Panc1 (cell line): ENCODE data around the gene FBXO4. TPM values are rescaled to one million over a fixed set of nuclear protein-coding genes. Genes with fewer than 3 reads are reported as not detected.

Experiments
- ATAC-seq: fragments of 200-7000 bp; cut with Tn5 transposase; 2 replicates; pipeline ENCODE4 v1.9.1; 2020; ENCODE audit warnings: mild to moderate bottlenecking, moderate library complexity
- BruUV-seq: library from RNA; stranded (reverse); fragments of 400-500 nt; replicated peaks from 2 replicates; lab custom pipeline; 2021; lab: Mats Ljungman, UMichigan
- CTCF ChIA-PET: fragments of 300-600 bp; sonication (Branson Sonifier 250); formaldehyde crosslinking; loops from one replicate; lab custom pipeline; 2022; ENCODE audit warnings: antibody characterized with exemption; lab: Charles Lee
- POLR2A ChIA-PET: fragments of 300-600 bp; sonication (Branson Sonifier 250); formaldehyde crosslinking; loops from one replicate; lab custom pipeline; 2022; ENCODE audit warnings: antibody characterized with exemption; lab: Charles Lee
- DNase-seq: peaks from one replicate; pipeline ENCODE4 v3.0.0-alpha.2; 2010; ENCODE audit warnings: low read depth, low spot score
- H3K27ac ChIP-seq: 2 replicates; pipeline ENCODE4 v1.5.1; 2011; ENCODE audit warnings: mild to moderate bottlenecking, low read length, inconsistent platforms
- H3K27me3 ChIP-seq: fragments of 200-500 bp; sonication (Bioruptor generic); 2 replicates; pipeline ENCODE4 v1.6.0; 2014; ENCODE audit warnings: low read length, inconsistent platforms; ENCODE audit not compliant: control insufficient read depth, insufficient read depth
- H3K36me3 ChIP-seq: fragments of 200-500 bp; sonication (Bioruptor generic); 2 replicates; pipeline ENCODE4 v1.5.1; 2014; ENCODE audit warnings: inconsistent platforms, mild to moderate bottlenecking, low read length, moderate library complexity; ENCODE audit not compliant: control insufficient read depth, insufficient read depth
- H3K4me1 ChIP-seq: 2 replicates; pipeline ENCODE4 v1.5.1; 2011; ENCODE audit warnings: inconsistent platforms, mild to moderate bottlenecking, low read length, moderate library complexity; ENCODE audit not compliant: control insufficient read depth, insufficient read depth
- H3K4me3 ChIP-seq, 2 experiments: 2 replicates each; pipeline ENCODE4 v1.5.1; 2011 to 2012; ENCODE audit warnings: low read depth in 2 of 2, low read length in 2 of 2, mild to moderate bottlenecking in 2 of 2, inconsistent platforms in 1 of 2, moderate library complexity in 1 of 2
- H3K9me3 ChIP-seq: fragments of 200-500 bp; sonication (Bioruptor generic); 2 replicates; pipeline ENCODE4 v1.5.1; 2014; ENCODE audit warnings: low read depth, mild to moderate bottlenecking, inconsistent platforms, low read length, moderate library complexity; ENCODE audit not compliant: control insufficient read depth, insufficient read depth
- POLR2AphosphoS5 ChIP-seq: IDR thresholded peaks from 2 replicates; pipeline ENCODE4 v1.6.1; 2012; ENCODE audit warnings: mild to moderate bottlenecking, low read depth, low read length, moderate library complexity
- SIN3A ChIP-seq: IDR thresholded peaks from 2 replicates; pipeline ENCODE4 v1.6.1; 2012; ENCODE audit warnings: low read depth, mild to moderate bottlenecking, low read length, moderate library complexity, borderline replicate concordance; ENCODE audit not compliant: insufficient read depth
- TCF7L2 ChIP-seq: IDR thresholded peaks from 2 replicates; pipeline ENCODE4 v1.6.1; 2011; ENCODE audit warnings: mild to moderate bottlenecking, low read depth, low read length, inconsistent platforms
- in situ Hi-C: cut with HindIII; loops from 2 replicates; pipeline ENCODE4 v1.10.0; 2016; ENCODE audit warnings: low sequenced_read_pairs, low pct_unique_long_range_greater_than_20kb
- intact Hi-C: fragments of 100-400 bp; cut with micrococcal nuclease; formaldehyde crosslinking; loops from one replicate; pipeline ENCODE4 v1.10.0; 2022; ENCODE audit not compliant: unreplicated experiment
- total RNA-seq: library from RNA; stranded (reverse); gene quantifications from one replicate; pipeline ENCODE4 v1.2.1, GENCODE V29; 2021; ENCODE audit not compliant: unreplicated experiment
- TF ChIP-seq, protein P1 (sequence below), 2 experiments: IDR thresholded peaks; 2 replicates each; pipeline ENCODE4 v1.6.1; 2011 to 2012; ENCODE audit warnings: low read depth in 2 of 2, control low read depth in 1 of 2, low read length in 1 of 2, mild to moderate bottlenecking in 1 of 2, moderate library complexity in 1 of 2; ENCODE audit not compliant: insufficient read depth in 1 of 2
- TF ChIP-seq, protein P2 (sequence below): fragments of 450-650 bp; IDR thresholded peaks from 2 replicates; pipeline ENCODE4 v1.5.1; 2017; ENCODE audit warnings: mild to moderate bottlenecking

Gene FBXO4
- total RNA-seq, 1 experiment from 2014 or later, result 5.7 TPM

GRCh38 chr5:41885286-41885685, 39.8 kb upstream of the FBXO4 start:
- in situ Hi-C loops (no loop called here), intact Hi-C loops (no loop called here)
- no peak overlapping the region for H3K4me3 ChIP-seq
- peaks cover 9% of the 10 kb centered on the region; the same call in 1 of the 2 replicates for H3K9me3 ChIP-seq
- H3K27me3 ChIP-seq, result peaks cover 2% of the 10 kb centered on the region; the same call in 1 of the 2 replicates
- no peak for ATAC-seq
- no TSS peak for BruUV-seq
- DNase-seq, result no peak
- H3K27ac ChIP-seq, result no peak overlapping the region
- ChIA-PET POLR2A (no interaction called here), CTCF (no interaction called here)
- H3K4me1 ChIP-seq, result 0 out of 2 replicates have a peak, but pooled peaks cover 3% of the 10 kb centered on the region
- no peaks in the 10 kb centered on the region for H3K36me3 ChIP-seq
- TF ChIP-seq, protein P1, sequence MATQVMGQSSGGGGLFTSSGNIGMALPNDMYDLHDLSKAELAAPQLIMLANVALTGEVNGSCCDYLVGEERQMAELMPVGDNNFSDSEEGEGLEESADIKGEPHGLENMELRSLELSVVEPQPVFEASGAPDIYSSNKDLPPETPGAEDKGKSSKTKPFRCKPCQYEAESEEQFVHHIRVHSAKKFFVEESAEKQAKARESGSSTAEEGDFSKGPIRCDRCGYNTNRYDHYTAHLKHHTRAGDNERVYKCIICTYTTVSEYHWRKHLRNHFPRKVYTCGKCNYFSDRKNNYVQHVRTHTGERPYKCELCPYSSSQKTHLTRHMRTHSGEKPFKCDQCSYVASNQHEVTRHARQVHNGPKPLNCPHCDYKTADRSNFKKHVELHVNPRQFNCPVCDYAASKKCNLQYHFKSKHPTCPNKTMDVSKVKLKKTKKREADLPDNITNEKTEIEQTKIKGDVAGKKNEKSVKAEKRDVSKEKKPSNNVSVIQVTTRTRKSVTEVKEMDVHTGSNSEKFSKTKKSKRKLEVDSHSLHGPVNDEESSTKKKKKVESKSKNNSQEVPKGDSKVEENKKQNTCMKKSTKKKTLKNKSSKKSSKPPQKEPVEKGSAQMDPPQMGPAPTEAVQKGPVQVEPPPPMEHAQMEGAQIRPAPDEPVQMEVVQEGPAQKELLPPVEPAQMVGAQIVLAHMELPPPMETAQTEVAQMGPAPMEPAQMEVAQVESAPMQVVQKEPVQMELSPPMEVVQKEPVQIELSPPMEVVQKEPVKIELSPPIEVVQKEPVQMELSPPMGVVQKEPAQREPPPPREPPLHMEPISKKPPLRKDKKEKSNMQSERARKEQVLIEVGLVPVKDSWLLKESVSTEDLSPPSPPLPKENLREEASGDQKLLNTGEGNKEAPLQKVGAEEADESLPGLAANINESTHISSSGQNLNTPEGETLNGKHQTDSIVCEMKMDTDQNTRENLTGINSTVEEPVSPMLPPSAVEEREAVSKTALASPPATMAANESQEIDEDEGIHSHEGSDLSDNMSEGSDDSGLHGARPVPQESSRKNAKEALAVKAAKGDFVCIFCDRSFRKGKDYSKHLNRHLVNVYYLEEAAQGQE (IDR thresholded peaks at IDR 0.05; ENCODE audit: insufficient read depth in 1 of 2, low read depth in 2 of 2, low read length in 1 of 2), result no peak
- TF ChIP-seq, protein P2, sequence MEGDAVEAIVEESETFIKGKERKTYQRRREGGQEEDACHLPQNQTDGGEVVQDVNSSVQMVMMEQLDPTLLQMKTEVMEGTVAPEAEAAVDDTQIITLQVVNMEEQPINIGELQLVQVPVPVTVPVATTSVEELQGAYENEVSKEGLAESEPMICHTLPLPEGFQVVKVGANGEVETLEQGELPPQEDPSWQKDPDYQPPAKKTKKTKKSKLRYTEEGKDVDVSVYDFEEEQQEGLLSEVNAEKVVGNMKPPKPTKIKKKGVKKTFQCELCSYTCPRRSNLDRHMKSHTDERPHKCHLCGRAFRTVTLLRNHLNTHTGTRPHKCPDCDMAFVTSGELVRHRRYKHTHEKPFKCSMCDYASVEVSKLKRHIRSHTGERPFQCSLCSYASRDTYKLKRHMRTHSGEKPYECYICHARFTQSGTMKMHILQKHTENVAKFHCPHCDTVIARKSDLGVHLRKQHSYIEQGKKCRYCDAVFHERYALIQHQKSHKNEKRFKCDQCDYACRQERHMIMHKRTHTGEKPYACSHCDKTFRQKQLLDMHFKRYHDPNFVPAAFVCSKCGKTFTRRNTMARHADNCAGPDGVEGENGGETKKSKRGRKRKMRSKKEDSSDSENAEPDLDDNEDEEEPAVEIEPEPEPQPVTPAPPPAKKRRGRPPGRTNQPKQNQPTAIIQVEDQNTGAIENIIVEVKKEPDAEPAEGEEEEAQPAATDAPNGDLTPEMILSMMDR, result no peak
- TF ChIP-seq POLR2AphosphoS5 (no peak), TCF7L2 (no peak), SIN3A (no peak)

DNA sequence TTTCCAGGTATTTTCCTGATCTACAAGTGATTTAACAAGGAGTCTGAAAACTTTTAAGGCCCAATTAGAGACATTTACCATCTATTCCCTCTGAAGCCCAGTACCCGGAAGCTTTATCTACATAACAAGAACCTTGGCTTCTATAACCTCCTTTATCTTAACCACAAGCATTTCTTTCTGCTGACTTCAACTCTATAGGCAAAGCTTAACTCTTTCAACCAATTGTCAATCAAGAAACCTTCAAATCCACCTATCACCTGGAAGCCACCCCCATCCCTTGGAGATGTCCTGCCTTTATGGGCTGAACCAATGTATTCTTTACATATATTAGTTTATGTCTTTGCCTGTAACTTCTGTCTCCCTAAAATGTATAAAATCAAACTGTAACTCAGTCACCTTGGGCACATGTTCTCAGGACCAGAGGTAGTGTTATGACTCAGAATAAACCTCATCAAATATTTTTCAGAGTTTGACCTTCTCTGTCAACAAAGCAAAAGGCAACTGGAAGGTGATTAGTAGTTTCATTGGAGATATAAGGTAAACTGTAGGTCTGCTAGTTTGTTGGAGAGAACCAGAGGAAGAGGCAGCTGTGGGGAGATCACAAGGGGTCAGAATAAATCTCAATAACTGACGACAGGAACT, 33.9 kb upstream of the FBXO4 start:
- no TSS peak for BruUV-seq
- Histone ChIP-seq H3K4me1 (no peaks in the 10 kb centered on the region), H3K36me3 (no peaks in the 10 kb centered on the region), H3K27me3 (peaks cover 5% of the 10 kb centered on the region), H3K27ac (no peak overlapping the region), H3K4me3 (no peak overlapping the region), H3K9me3 (peaks cover 4% of the 10 kb centered on the region; the same call in 1 of the 2 replicates)
- ATAC-seq, result no peak
- intact Hi-C loops, result no loop called here
- ChIA-PET CTCF (no interaction called here), POLR2A (no interaction called here)
- in situ Hi-C loops, result no loop called here
- TF ChIP-seq SIN3A (no peak), TCF7L2 (no peak), POLR2AphosphoS5 (no peak)
- TF ChIP-seq, protein P2, result no peak
- TF ChIP-seq, protein P1 (IDR thresholded peaks at IDR 0.05; ENCODE audit: insufficient read depth in 1 of 2, low read depth in 2 of 2, low read length in 1 of 2), result no peak
- no peak for DNase-seq
